A673 (cell line): ENCODE measurements around the gene VAT1L.

Source experiments
- EZH2 ChIP-seq: fragments of 200-600 bp; sonication (generic); IDR thresholded peaks from 2 replicates; pipeline ENCODE4 v1.6.1; 2017; ENCODE audit warnings: borderline replicate concordance, low read depth, mild to moderate bottlenecking, mixed read lengths, antibody characterized with exemption, low read length; ENCODE audit not compliant: poor library complexity, severe bottlenecking
- TF ChIP-seq, protein P1 (sequence below): fragments of 300-800, 200-600 bp; sonication (generic); conservative IDR thresholded peaks from 2 replicates; pipeline ENCODE4 v1.5.1; 2017; ENCODE audit warnings: low read depth, mild to moderate bottlenecking, antibody characterized with exemption, low read length, moderate library complexity, mixed read lengths

GRCh38 chr16:77998350-77999023, 210.1 kb downstream of the VAT1L start:
- TF ChIP-seq, protein P1, sequence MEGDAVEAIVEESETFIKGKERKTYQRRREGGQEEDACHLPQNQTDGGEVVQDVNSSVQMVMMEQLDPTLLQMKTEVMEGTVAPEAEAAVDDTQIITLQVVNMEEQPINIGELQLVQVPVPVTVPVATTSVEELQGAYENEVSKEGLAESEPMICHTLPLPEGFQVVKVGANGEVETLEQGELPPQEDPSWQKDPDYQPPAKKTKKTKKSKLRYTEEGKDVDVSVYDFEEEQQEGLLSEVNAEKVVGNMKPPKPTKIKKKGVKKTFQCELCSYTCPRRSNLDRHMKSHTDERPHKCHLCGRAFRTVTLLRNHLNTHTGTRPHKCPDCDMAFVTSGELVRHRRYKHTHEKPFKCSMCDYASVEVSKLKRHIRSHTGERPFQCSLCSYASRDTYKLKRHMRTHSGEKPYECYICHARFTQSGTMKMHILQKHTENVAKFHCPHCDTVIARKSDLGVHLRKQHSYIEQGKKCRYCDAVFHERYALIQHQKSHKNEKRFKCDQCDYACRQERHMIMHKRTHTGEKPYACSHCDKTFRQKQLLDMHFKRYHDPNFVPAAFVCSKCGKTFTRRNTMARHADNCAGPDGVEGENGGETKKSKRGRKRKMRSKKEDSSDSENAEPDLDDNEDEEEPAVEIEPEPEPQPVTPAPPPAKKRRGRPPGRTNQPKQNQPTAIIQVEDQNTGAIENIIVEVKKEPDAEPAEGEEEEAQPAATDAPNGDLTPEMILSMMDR: no peak
- no peak for TF ChIP-seq EZH2
